Smooth muscle cell (in vitro differentiated cells): Measurements from ENCODE around the gene PPP3R2. TPM values are rescaled to one million over a fixed set of nuclear protein-coding genes. Genes with fewer than 3 reads are reported as not detected.
"Not testable (repeated sequence)": the region's sequence is repeated elsewhere in the genome, so short reads cannot be mapped to it uniquely, and the experiment has no call there.

ENCODE experiments used
- DNase-seq: peaks from one replicate; lab custom pipeline; 2025; ENCODE audit not compliant: unreplicated experiment; lab: John Stamatoyannopoulos, UW
- H2AFZ ChIP-seq: fragments of 200-600 bp; sonication (generic); 2 replicates; pipeline ENCODE4 v1.6.0; 2016; ENCODE audit warnings: antibody characterized with exemption, low read depth, mild to moderate bottlenecking
- H3F3A ChIP-seq: fragments of 200-600 bp; sonication (generic); 2 replicates; pipeline ENCODE4 v1.6.0; 2017; ENCODE audit warnings: antibody characterized with exemption, low read depth
- H3K27ac ChIP-seq: fragments of 200-600 bp; sonication (generic); 2 replicates; pipeline ENCODE4 v1.5.1; 2016; ENCODE audit warnings: low read depth, mild to moderate bottlenecking
- H3K27me3 ChIP-seq: fragments of 200-600 bp; sonication (generic); 2 replicates; pipeline ENCODE4 v1.6.1; 2016; ENCODE audit warnings: low read depth, mild to moderate bottlenecking
- H3K36me3 ChIP-seq: fragments of 200-600 bp; sonication (generic); 2 replicates; pipeline ENCODE4 v1.5.1; 2016; ENCODE audit warnings: low read depth
- H3K4me1 ChIP-seq: fragments of 200-600 bp; sonication (generic); 2 replicates; pipeline ENCODE4 v1.5.1; 2016; ENCODE audit warnings: low read depth
- H3K4me2 ChIP-seq: fragments of 200-600 bp; sonication (generic); 2 replicates; pipeline ENCODE4 v1.6.0; 2016; ENCODE audit warnings: mild to moderate bottlenecking
- H3K4me3 ChIP-seq: fragments of 200-600 bp; sonication (generic); 2 replicates; pipeline ENCODE4 v1.5.1; 2016; ENCODE audit warnings: mild to moderate bottlenecking
- H3K79me2 ChIP-seq: fragments of 200-600 bp; sonication (generic); 2 replicates; pipeline ENCODE4 v1.6.0; 2016; ENCODE audit warnings: low read depth, mild to moderate bottlenecking
- H3K9ac ChIP-seq: fragments of 200-600 bp; sonication (generic); 2 replicates; pipeline ENCODE4 v1.6.0; 2016; ENCODE audit warnings: low read depth
- H3K9me3 ChIP-seq: fragments of 200-600 bp; sonication (generic); replicated peaks from 2 replicates; pipeline ENCODE4 v1.5.1; 2016; ENCODE audit warnings: low read depth
- H4K20me1 ChIP-seq: fragments of 200-600 bp; sonication (generic); 2 replicates; pipeline ENCODE4 v1.6.0; 2016; ENCODE audit warnings: low read depth
- WGBS: methylation state at CpG from one replicate; pipeline ENCODE4 v1.1.7; 2016; ENCODE audit warnings: low lambda C conversion rate; 5-methylcytosine and 5-hydroxymethylcytosine counted together
- polyA plus RNA-seq: library from polyadenylated mRNA; unstranded; fragments of >200 nt; fragmentation: Nextera tagmentation; extraction: Ambion mirVana; gene quantifications from 2 replicates; pipeline ENCODE4 v1.2.1, GENCODE V29; 2016
- total RNA-seq: library from RNA; depleted of rRNA; stranded (reverse); fragments of >200 nt; gene quantifications from 2 replicates; pipeline ENCODE4 v1.2.3, GENCODE V29; 2014
- TF ChIP-seq, protein P1 (sequence below): fragments of 200-600 bp; sonication (generic); IDR thresholded peaks from 2 replicates; pipeline ENCODE4 v1.5.1; 2017; ENCODE audit warnings: borderline replicate concordance, mild to moderate bottlenecking, antibody characterized with exemption; ENCODE audit not compliant: insufficient read depth, poor library complexity, severe bottlenecking

PPP3R2 gene
- total and polyA plus RNA-seq, 2 experiments from 2014 or later: not detected

GRCh38 chr9:101591787-101592446 is 2.9 kb downstream of the PPP3R2 start:
- H3K4me1 ChIP-seq: no peaks in the 10 kb centered on the region
- TF ChIP-seq, protein P1, sequence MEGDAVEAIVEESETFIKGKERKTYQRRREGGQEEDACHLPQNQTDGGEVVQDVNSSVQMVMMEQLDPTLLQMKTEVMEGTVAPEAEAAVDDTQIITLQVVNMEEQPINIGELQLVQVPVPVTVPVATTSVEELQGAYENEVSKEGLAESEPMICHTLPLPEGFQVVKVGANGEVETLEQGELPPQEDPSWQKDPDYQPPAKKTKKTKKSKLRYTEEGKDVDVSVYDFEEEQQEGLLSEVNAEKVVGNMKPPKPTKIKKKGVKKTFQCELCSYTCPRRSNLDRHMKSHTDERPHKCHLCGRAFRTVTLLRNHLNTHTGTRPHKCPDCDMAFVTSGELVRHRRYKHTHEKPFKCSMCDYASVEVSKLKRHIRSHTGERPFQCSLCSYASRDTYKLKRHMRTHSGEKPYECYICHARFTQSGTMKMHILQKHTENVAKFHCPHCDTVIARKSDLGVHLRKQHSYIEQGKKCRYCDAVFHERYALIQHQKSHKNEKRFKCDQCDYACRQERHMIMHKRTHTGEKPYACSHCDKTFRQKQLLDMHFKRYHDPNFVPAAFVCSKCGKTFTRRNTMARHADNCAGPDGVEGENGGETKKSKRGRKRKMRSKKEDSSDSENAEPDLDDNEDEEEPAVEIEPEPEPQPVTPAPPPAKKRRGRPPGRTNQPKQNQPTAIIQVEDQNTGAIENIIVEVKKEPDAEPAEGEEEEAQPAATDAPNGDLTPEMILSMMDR: no peak
- no peak overlapping the region for H3K4me3 ChIP-seq
- H3K79me2 ChIP-seq: no peaks in the 10 kb centered on the region
- H3F3A ChIP-seq: no peaks in the 10 kb centered on the region
- no peak overlapping the region for H2AFZ ChIP-seq
- H3K36me3 ChIP-seq: no peaks in the 10 kb centered on the region
- peaks cover 7% of the 10 kb centered on the region for H3K27me3 ChIP-seq
- H4K20me1 ChIP-seq: no peaks in the 10 kb centered on the region
- no peak overlapping the region for H3K9ac ChIP-seq
- no peak overlapping the region for H3K27ac ChIP-seq
- no peaks in the 10 kb centered on the region for H3K9me3 ChIP-seq
- DNase-seq: no peak
- no peak overlapping the region for H3K4me2 ChIP-seq

DNA sequence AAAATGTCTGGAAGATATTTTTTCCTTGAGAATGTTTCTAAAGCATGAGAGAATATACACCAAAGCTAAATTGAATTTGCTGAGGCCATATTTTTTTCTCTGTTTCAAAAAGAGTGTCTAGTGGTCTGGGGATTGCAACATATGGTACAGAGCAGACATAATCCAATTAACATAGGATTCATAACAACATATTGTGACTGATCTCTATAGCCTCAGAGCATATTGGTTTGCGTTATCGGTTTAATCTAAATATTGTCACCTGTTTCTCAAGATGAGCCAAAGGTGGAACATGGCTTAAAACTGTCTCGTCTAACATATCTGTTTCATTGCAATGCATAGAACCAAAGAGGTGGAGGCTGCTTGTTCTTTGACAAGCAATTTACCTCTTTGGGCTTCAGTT is 3.9 kb downstream of the PPP3R2 start:
- Histone ChIP-seq H3K79me2 (no peaks in the 10 kb centered on the region), H3K9ac (no peak overlapping the region), H3K27ac (no peak overlapping the region), H3K4me2 (no peak overlapping the region), H3K9me3 (no peaks in the 10 kb centered on the region), H3K36me3 (no peaks in the 10 kb centered on the region), H3K4me3 (no peak overlapping the region), H2AFZ (no peak overlapping the region), H3K4me1 (no peaks in the 10 kb centered on the region), H3F3A (no peaks in the 10 kb centered on the region), H3K27me3 (peaks cover 6% of the 10 kb centered on the region), H4K20me1 (no peaks in the 10 kb centered on the region)
- no peak for DNase-seq
- TF ChIP-seq, protein P1: no peak
- WGBS: 86% methylated on average over 3 of the region's 3 CpGs

GRCh38 chr9:101590074-101590473 is 4.7 kb downstream of the PPP3R2 start:
- H3K4me1 ChIP-seq, H4K20me1 ChIP-seq, H3F3A ChIP-seq, H3K79me2 ChIP-seq, H3K27me3 ChIP-seq, H3K27ac ChIP-seq, H2AFZ ChIP-seq, DNase-seq, H3K4me3 ChIP-seq, H3K36me3 ChIP-seq, H3K4me2 ChIP-seq, H3K9me3 ChIP-seq, H3K9ac ChIP-seq: not testable (repeated sequence)
- 72% methylated on average over 6 of the region's 6 CpGs for WGBS

- WGBS: 88% methylated on average over 4 of the region's 4 CpGs
- no peak overlapping the region for H3K4me2 ChIP-seq
- H3K4me3 ChIP-seq: no peak overlapping the region
- DNase-seq: no peak
- no peaks in the 10 kb centered on the region for H3K79me2 ChIP-seq
- no peaks in the 10 kb centered on the region for H4K20me1 ChIP-seq
- H3K9ac ChIP-seq: no peak overlapping the region
- H3K36me3 ChIP-seq: no peaks in the 10 kb centered on the region
- no peaks in the 10 kb centered on the region for H3K4me1 ChIP-seq
- H2AFZ ChIP-seq: no peak overlapping the region
- H3F3A ChIP-seq: no peaks in the 10 kb centered on the region
- TF ChIP-seq, protein P1: no peak
- no peaks in the 10 kb centered on the region for H3K9me3 ChIP-seq
- H3K27ac ChIP-seq: no peak overlapping the region
- peaks cover 4% of the 10 kb centered on the region for H3K27me3 ChIP-seq
Observed at GRCh38 chr9:101587332-101588043, 7.3 kb downstream of the PPP3R2 start.
